ENCODE results near the gene CEP55.

Gene CEP55

GRCh38 chr10:93548376-93549071 lies 52.1 kb downstream of the CEP55 start:
- Histone ChIP-seq H3K4me1 (ENCODE audit: low read depth, poor library complexity, severe bottlenecking) (no peaks in the 10 kb centered on the region), H2AFZ (ENCODE audit: low read depth) (no peak overlapping the region), H4K20me1 (ENCODE audit: insufficient read depth) (no peaks in the 10 kb centered on the region), H3K27ac (no peak overlapping the region), H3K36me3 (ENCODE audit: insufficient read depth) (no peaks in the 10 kb centered on the region), H3K79me2 (ENCODE audit: insufficient read depth, low read depth) (no peaks in the 10 kb centered on the region), H3K4me2 (no peak overlapping the region), H3K4me3 (IDR thresholded peaks at IDR 0.05; ENCODE audit: insufficient read depth, low read depth, low read length) (no peak overlapping the region), H3K27me3 (ENCODE audit: insufficient read depth, low read depth) (no peaks in the 10 kb centered on the region), H3K9ac (no peak overlapping the region)
- TF ChIP-seq CTCF (conservative IDR thresholded peaks at IDR 0.05; ENCODE audit: low read depth, low read length): no peak

DNA sequence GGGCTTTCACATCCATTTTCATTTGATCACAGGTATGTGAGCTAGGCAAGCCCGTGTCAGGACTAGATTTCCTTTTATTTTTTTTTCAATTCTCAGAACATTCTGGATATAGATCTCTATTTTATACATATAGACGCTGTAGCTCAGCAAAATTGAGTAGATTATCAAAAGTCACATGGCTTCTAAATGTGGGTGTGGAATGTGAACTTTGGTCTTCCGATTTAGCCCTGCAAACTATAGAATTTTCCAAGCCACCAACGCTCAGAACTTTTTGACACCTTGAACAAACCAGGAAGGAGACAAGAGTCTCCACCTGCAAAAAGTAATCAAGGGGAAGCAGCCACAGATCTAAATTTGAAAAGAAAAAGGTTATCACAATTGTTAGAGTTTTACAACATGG lies 54.2 kb downstream of the CEP55 start:
- no peak overlapping the region for H3K4me2 ChIP-seq
- no peak overlapping the region for H3K27ac ChIP-seq
- no peaks in the 10 kb centered on the region for H3K36me3 ChIP-seq (ENCODE audit: insufficient read depth)
- no peak for TF ChIP-seq CTCF (conservative IDR thresholded peaks at IDR 0.05; ENCODE audit: low read depth, low read length)
- H3K4me1 ChIP-seq (ENCODE audit: low read depth, poor library complexity, severe bottlenecking): no peaks in the 10 kb centered on the region
- H4K20me1 ChIP-seq (ENCODE audit: insufficient read depth): no peaks in the 10 kb centered on the region
- H2AFZ ChIP-seq (ENCODE audit: low read depth): no peak overlapping the region
- H3K4me3 ChIP-seq (IDR thresholded peaks at IDR 0.05; ENCODE audit: insufficient read depth, low read depth, low read length): no peak overlapping the region
- H3K9ac ChIP-seq: no peak overlapping the region
- H3K79me2 ChIP-seq (ENCODE audit: insufficient read depth, low read depth): no peaks in the 10 kb centered on the region
- H3K27me3 ChIP-seq (ENCODE audit: insufficient read depth, low read depth): no peaks in the 10 kb centered on the region

GRCh38 chr10:93552780-93553179 lies 56.4 kb downstream of the CEP55 start:
- Histone ChIP-seq H2AFZ (ENCODE audit: low read depth) (no peak overlapping the region), H3K27me3 (ENCODE audit: insufficient read depth, low read depth) (no peaks in the 10 kb centered on the region), H3K9ac (no peak overlapping the region), H3K79me2 (ENCODE audit: insufficient read depth, low read depth) (no peaks in the 10 kb centered on the region), H3K36me3 (ENCODE audit: insufficient read depth) (no peaks in the 10 kb centered on the region), H3K4me1 (ENCODE audit: low read depth, poor library complexity, severe bottlenecking) (no peaks in the 10 kb centered on the region), H4K20me1 (ENCODE audit: insufficient read depth) (no peaks in the 10 kb centered on the region), H3K4me3 (IDR thresholded peaks at IDR 0.05; ENCODE audit: insufficient read depth, low read depth, low read length) (no peak overlapping the region), H3K27ac (no peak overlapping the region), H3K4me2 (no peak overlapping the region)
- no peak for TF ChIP-seq CTCF (conservative IDR thresholded peaks at IDR 0.05; ENCODE audit: low read depth, low read length)

DNA sequence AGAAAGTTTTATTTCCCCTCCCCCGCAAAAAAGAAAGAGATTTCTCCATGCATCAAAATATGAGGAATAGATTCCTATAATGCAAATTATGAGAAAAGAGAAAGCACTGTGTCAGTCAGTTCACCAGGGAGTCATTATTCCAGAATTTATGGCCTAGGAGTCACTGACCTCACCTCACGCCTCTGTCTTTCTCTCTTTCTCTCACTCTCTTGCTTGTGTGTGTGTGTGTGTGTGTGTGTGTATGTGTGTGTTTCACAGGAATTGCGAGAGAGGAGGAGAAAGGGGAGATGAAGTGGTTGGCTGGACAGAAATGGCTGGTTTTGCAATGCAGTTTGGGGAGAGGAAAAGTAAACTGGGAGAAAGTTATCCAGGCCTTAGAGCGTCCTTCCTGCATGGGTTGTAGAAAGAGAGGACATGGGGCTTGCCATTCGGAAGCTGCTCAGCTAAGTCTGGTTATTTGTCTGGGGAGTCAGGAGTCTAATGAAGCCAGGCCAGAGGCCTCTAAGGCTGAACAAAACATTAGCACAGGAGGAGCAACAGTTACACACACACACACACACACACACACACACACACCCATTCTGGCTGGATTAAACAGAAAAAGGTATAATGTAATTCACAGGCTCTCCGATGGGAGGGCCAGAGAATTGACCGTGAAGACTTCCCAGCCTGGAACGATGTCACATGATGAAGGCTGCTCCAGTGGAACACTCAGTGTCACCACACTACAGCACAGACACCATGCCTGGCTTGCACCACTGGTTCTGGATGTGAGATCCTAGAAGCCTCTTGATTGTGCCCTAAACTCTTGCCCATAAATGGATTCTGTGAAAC lies 57.3 kb downstream of the CEP55 start:
- Histone ChIP-seq H3K4me1 (ENCODE audit: low read depth, poor library complexity, severe bottlenecking) (no peaks in the 10 kb centered on the region), H2AFZ (ENCODE audit: low read depth) (no peak overlapping the region), H3K79me2 (ENCODE audit: insufficient read depth, low read depth) (no peaks in the 10 kb centered on the region), H3K27ac (no peak overlapping the region), H4K20me1 (ENCODE audit: insufficient read depth) (no peaks in the 10 kb centered on the region), H3K4me3 (IDR thresholded peaks at IDR 0.05; ENCODE audit: insufficient read depth, low read depth, low read length) (no peak overlapping the region), H3K36me3 (ENCODE audit: insufficient read depth) (no peaks in the 10 kb centered on the region), H3K4me2 (no peak overlapping the region), H3K9ac (no peak overlapping the region), H3K27me3 (ENCODE audit: insufficient read depth, low read depth) (no peaks in the 10 kb centered on the region)
- no peak for TF ChIP-seq CTCF (conservative IDR thresholded peaks at IDR 0.05; ENCODE audit: low read depth, low read length)
